Breast epithelium (tissue), 4 donors: ENCODE measurements around the gene MBIP. TPM values are rescaled to one million over a fixed set of nuclear protein-coding genes. Genes with fewer than 3 reads are reported as not detected.
"Not testable (repeated sequence)": the region's sequence is repeated elsewhere in the genome, so short reads cannot be mapped to it uniquely, and the experiment has no call there.

Experiments used
- DNase-seq, 2 donors: peaks; one replicate each; pipeline ENCODE4 v3.0.0-alpha.2; 2019; ENCODE audit warnings: low spot score in 2 of 2
- H3K27ac ChIP-seq, 2 donors: fragments of 200-600 bp; sonication (generic) in 1 of 2; one replicate each; pipeline ENCODE4 v1.5.1; 2016 to 2019; ENCODE audit warnings: mild to moderate bottlenecking in 1 of 2
- H3K27me3 ChIP-seq, 2 donors: fragments of 200-600 bp; sonication (generic) in 1 of 2; one replicate each; pipeline versions ENCODE4 v1.5.1 to v1.6.0; 2017 to 2019; ENCODE audit warnings: control low read depth in 1 of 2, mild to moderate bottlenecking in 1 of 2
- H3K36me3 ChIP-seq: fragments of 200-600 bp; one replicate; pipeline ENCODE4 v1.5.1; 2019
- H3K4me1 ChIP-seq, 2 donors: fragments of 200-600 bp; sonication (generic); one replicate each; pipeline ENCODE4 v1.5.1; 2016 to 2019; ENCODE audit warnings: control low read depth in 1 of 2
- H3K4me3 ChIP-seq, 3 donors: fragments of 200-600 bp; sonication (generic); 1 replicate in 2 of 3; 2 replicates in 1 of 3; pipeline ENCODE4 v1.5.1; 2016 to 2019; ENCODE audit warnings: mild to moderate bottlenecking in 3 of 3, moderate library complexity in 2 of 3
- H3K9me3 ChIP-seq, 2 donors: fragments of 200-600 bp; sonication (generic) in 1 of 2; one replicate each; pipeline ENCODE4 v1.5.1; 2016 to 2019; ENCODE audit warnings: control low read depth in 1 of 2
- CTCF ChIP-seq, 3 donors: fragments of 450-650 bp; IDR thresholded peaks; one replicate each; pipeline ENCODE4 v1.5.1; 2016 to 2017; ENCODE audit warnings: antibody characterized with exemption in 3 of 3, mild to moderate bottlenecking in 3 of 3, moderate library complexity in 3 of 3
- POLR2A ChIP-seq: fragments of 450-650 bp; IDR thresholded peaks from one replicate; pipeline ENCODE4 v1.6.1; 2016; ENCODE audit warnings: antibody characterized with exemption, mild to moderate bottlenecking, moderate library complexity
- POLR2AphosphoS5 ChIP-seq, 3 donors: sonication (generic); formaldehyde crosslinking; IDR thresholded peaks; one replicate each; pipeline ENCODE4 v1.6.1; 2017; ENCODE audit warnings: antibody characterized with exemption in 3 of 3
- intact Hi-C: fragments of 100-400 bp; cut with DNase I; formaldehyde crosslinking; loops from one replicate; pipeline ENCODE4 v1.15.1; 2023; ENCODE audit warnings: low total_unique reads
- total RNA-seq, 3 donors: library from RNA; depleted of rRNA; stranded (reverse); fragments of >200 nt; gene quantifications; one replicate each; pipeline ENCODE4 v1.1.0, GENCODE V29; 2016

MBIP gene
- total RNA-seq, 3 donors from 2014 or later = 19.0 to 33.1 (median 20.3) TPM

GRCh38 chr14:36361210-36361853, 40.9 kb upstream of the MBIP start:
- no peak for TF ChIP-seq CTCF (IDR thresholded peaks at IDR 0.05)
- TF ChIP-seq POLR2A = no peak
- no peak for TF ChIP-seq POLR2AphosphoS5 (IDR thresholded peaks at IDR 0.05)
- intact Hi-C loops = no loop called here

GRCh38 chr14:36356862-36357261, 36.4 kb upstream of the MBIP start:
- Histone ChIP-seq H3K27me3 (no peaks in the 10 kb centered on the region), H3K36me3 (no peaks in the 10 kb centered on the region), H3K9me3 (no peaks in the 10 kb centered on the region), H3K27ac (no peak overlapping the region), H3K4me3 (no peak overlapping the region), H3K4me1 (no peaks in the 10 kb centered on the region)
- no peak for DNase-seq
- TF ChIP-seq CTCF (IDR thresholded peaks at IDR 0.05) (no peak), POLR2A (no peak), POLR2AphosphoS5 (IDR thresholded peaks at IDR 0.05) (no peak)
- intact Hi-C loops = no loop called here

More at GRCh38 chr14:36361210-36361853, 40.9 kb upstream of the MBIP start:
- Histone ChIP-seq H3K27me3 (no peaks in the 10 kb centered on the region), H3K9me3 (no peaks in the 10 kb centered on the region), H3K4me1 (no peaks in the 10 kb centered on the region), H3K36me3 (no peaks in the 10 kb centered on the region), H3K4me3 (no peak overlapping the region), H3K27ac (no peak overlapping the region)
- DNase-seq = no peak

GRCh38 chr14:36346052-36346451, 25.6 kb upstream of the MBIP start:
- TF ChIP-seq CTCF (IDR thresholded peaks at IDR 0.05) (no peak), POLR2AphosphoS5 (IDR thresholded peaks at IDR 0.05) (no peak), POLR2A (no peak)
- H3K27ac ChIP-seq = no peak overlapping the region
- no peaks in the 10 kb centered on the region for H3K4me1 ChIP-seq
- H3K27me3 ChIP-seq = no peaks in the 10 kb centered on the region
- no peaks in the 10 kb centered on the region for H3K9me3 ChIP-seq
- no peak overlapping the region for H3K4me3 ChIP-seq
- no peaks in the 10 kb centered on the region for H3K36me3 ChIP-seq
- DNase-seq = no peak
- intact Hi-C loops = no loop called here

- no peaks in the 10 kb centered on the region for H3K27me3 ChIP-seq
- intact Hi-C loops = no loop called here
Measured at GRCh38 chr14:36344211-36344610, 23.8 kb upstream of the MBIP start.

GRCh38 chr14:36341811-36342210, 21.4 kb upstream of the MBIP start:
- H3K27ac ChIP-seq, H3K4me1 ChIP-seq, H3K9me3 ChIP-seq, intact Hi-C loops, H3K4me3 ChIP-seq, H3K36me3 ChIP-seq, H3K27me3 ChIP-seq, DNase-seq: not testable (repeated sequence)

More at GRCh38 chr14:36344211-36344610, 23.8 kb upstream of the MBIP start:
- Histone ChIP-seq H3K36me3 (no peaks in the 10 kb centered on the region), H3K9me3 (no peaks in the 10 kb centered on the region), H3K27ac (no peak overlapping the region), H3K4me1 (no peaks in the 10 kb centered on the region), H3K4me3 (no peak overlapping the region)
- DNase-seq = no peak
- TF ChIP-seq POLR2A = no peak
- no peak for TF ChIP-seq CTCF (IDR thresholded peaks at IDR 0.05)
- TF ChIP-seq POLR2AphosphoS5 (IDR thresholded peaks at IDR 0.05) = no peak
